Measurements from ENCODE around the gene TECPR2.

GRCh38 chr14:102538602-102539543, 176.1 kb downstream of the TECPR2 start:
- TF ChIP-seq CTCF (conservative IDR thresholded peaks at IDR 0.05) (no peak), EZH2 (IDR thresholded peaks at IDR 0.05; ENCODE audit: low read depth) (no peak)

Data from PC-9 (cell line).